Ovary (tissue), 9 donors: Measurements from ENCODE around the gene ARHGAP22. TPM values are rescaled to one million over a fixed set of nuclear protein-coding genes. Genes with fewer than 3 reads are reported as not detected.
A peak's percentile ranks its signal among the peaks of the same experiment; 100 is the strongest.

Source experiments
- DNase-seq, 5 donors: peaks; one replicate each; pipeline ENCODE4 v3.0.0-alpha.2; 2019 to 2020
- H3K27ac ChIP-seq, 2 donors: fragments of 200-600 bp; one replicate each; pipeline versions ENCODE4 v1.5.1 to v1.8.0; 2019 to 2022
- H3K27me3 ChIP-seq: fragments of 200-600 bp; one replicate; pipeline ENCODE4 v1.8.0; 2022
- H3K36me3 ChIP-seq: fragments of 200-600 bp; sonication (generic); one replicate; pipeline ENCODE4 v1.5.1; 2019
- H3K4me1 ChIP-seq: one replicate; pipeline ENCODE4 v1.8.1; 2013; ENCODE audit warnings: mild to moderate bottlenecking, moderate library complexity; ENCODE audit not compliant: insufficient read depth
- H3K4me3 ChIP-seq: fragments of 200-600 bp; sonication (generic); one replicate; pipeline ENCODE4 v1.5.1; 2017
- H3K9me3 ChIP-seq, 2 donors: fragments of 200-600 bp in 1 of 2; sonication (generic) in 1 of 2; one replicate each; pipeline versions ENCODE4 v1.5.1 to v1.8.1; 2013 to 2019; ENCODE audit warnings: mild to moderate bottlenecking in 1 of 2, moderate library complexity in 1 of 2
- CTCF ChIP-seq, 3 donors: fragments of 450-650 bp in 2 of 3; fragments of 200-600 bp in 1 of 3; IDR thresholded peaks; one replicate each; pipeline versions ENCODE4 v1.5.1 to v1.8.0; 2016 to 2022; ENCODE audit warnings: antibody characterized with exemption in 3 of 3, mild to moderate bottlenecking in 1 of 3
- EP300 ChIP-seq: sonication (generic); formaldehyde crosslinking; IDR thresholded peaks from one replicate; pipeline ENCODE4 v1.6.1; 2017; ENCODE audit warnings: antibody characterized with exemption
- POLR2A ChIP-seq: fragments of 450-650 bp; IDR thresholded peaks from one replicate; pipeline ENCODE4 v1.6.1; 2017; ENCODE audit warnings: antibody characterized with exemption, mild to moderate bottlenecking, moderate library complexity
- WGBS, 3 donors: extraction: QIAGEN DNeasy Blood & Tissue Kit in 1 of 3; methylation state at CpG; one replicate each; pipeline versions ENCODE4 v1.1.5 to v1.1.7; 2013 to 2017; 5-methylcytosine and 5-hydroxymethylcytosine counted together
- intact Hi-C, 4 donors: fragments of 100-400 bp; cut with DNase I; formaldehyde crosslinking; loops; one replicate each; pipeline versions ENCODE4 v1.11.0 to v1.15.1; 2022 to 2023
- polyA plus RNA-seq, 2 donors: library from polyadenylated mRNA; stranded (reverse); fragments of 200-250 nt in 1 of 2; fragments of 350-450 nt in 1 of 2; fragmentation: Illumina TruSeq in 1 of 2; extraction: RNeasy Lipid Tissue Mini Kit (QIAGEN cat#74804) in 1 of 2; gene quantifications; one replicate each; pipeline ENCODE4 v1.2.3, GENCODE V29; 2013 to 2014
- total RNA-seq, 7 donors: library from RNA; depleted of rRNA in 2 of 7; stranded (reverse); fragments of >200 nt in 2 of 7; fragmentation: NEBNext Ultra II Directional in 3 of 7; extraction: Animal tissue kit (Norgen Biotek cat#: 25700) in 3 of 7; gene quantifications; one replicate each; pipeline versions ENCODE4 v1.1.0 to v1.2.4, GENCODE V29; 2016 to 2023
- donor health status: DM: no; HTN: no; CAD: no; lungs with moderate emphysema.
- donor health status: DM: no; HTN: no; CAD: no.
- donor health status: Bipolar disorder and iron deficiency.
- donor health status: DM: yes; HTN: yes; CAD: no.
- donor health status: DM: no; HTN: no; CAD: no.
- donor health status: DM: yes; HTN: yes; CAD: no.

ARHGAP22 gene
- total and polyA plus RNA-seq, 9 donors: 3.9 to 14.3 (median 5.7) TPM

- no peaks in the 10 kb centered on the region for H3K36me3 ChIP-seq
- 80 to 96% (median 92%) methylated on average over 7 of the region's 7 CpGs for WGBS, 3 donors
- H3K27ac ChIP-seq: no peak overlapping the region
- no peak overlapping the region for H3K4me3 ChIP-seq
- H3K4me1 ChIP-seq: no peaks in the 10 kb centered on the region
- no peak for DNase-seq
- TF ChIP-seq POLR2A (no peak), CTCF (IDR thresholded peaks at IDR 0.05) (no peak), EP300 (no peak)
- no peaks in the 10 kb centered on the region for H3K27me3 ChIP-seq
- H3K9me3 ChIP-seq: no peaks in the 10 kb centered on the region
- intact Hi-C loops: no loop called here
These were observed 158.9 kb downstream of the ARHGAP22 start for GRCh38 chr10:48445932-48446331.

GRCh38 chr10:48444861-48445841, 159.7 kb downstream of the ARHGAP22 start:
- peak in 1 of 5 donors; percentile 34 for DNase-seq
- TF ChIP-seq POLR2A: no peak
- TF ChIP-seq CTCF (IDR thresholded peaks at IDR 0.05): no peak
- no peak for TF ChIP-seq EP300
- H3K27me3 ChIP-seq: no peaks in the 10 kb centered on the region
- no peak overlapping the region for H3K27ac ChIP-seq
- H3K9me3 ChIP-seq: no peaks in the 10 kb centered on the region
- intact Hi-C loops: no loop called here
- peaks cover 3% of the 10 kb centered on the region for H3K4me1 ChIP-seq
- WGBS, 3 donors: 84 to 88% (median 85%) methylated on average over 18 to 20 of the region's 20 CpGs
- H3K4me3 ChIP-seq: no peak overlapping the region
- no peaks in the 10 kb centered on the region for H3K36me3 ChIP-seq

- Histone ChIP-seq H3K4me1 (peaks cover 3% of the 10 kb centered on the region), H3K27me3 (no peaks in the 10 kb centered on the region), H3K9me3 (no peaks in the 10 kb centered on the region), H3K36me3 (no peaks in the 10 kb centered on the region), H3K4me3 (no peak overlapping the region), H3K27ac (no peak overlapping the region)
- intact Hi-C loops: no loop called here
- WGBS, 3 donors: 53 to 85% (median 79%) methylated on average over 2 of the region's 2 CpGs
- DNase-seq: no peak
- no peak for TF ChIP-seq EP300
These were observed 160.6 kb downstream of the ARHGAP22 start for GRCh38 chr10:48444266-48444665.

GRCh38 chr10:48442809-48443177, 162.1 kb downstream of the ARHGAP22 start:
- 74 to 81% (median 81%) methylated on average over 5 of the region's 5 CpGs for WGBS, 3 donors
- intact Hi-C loops: no loop called here
- peaks cover 5% of the 10 kb centered on the region for H3K4me1 ChIP-seq
- DNase-seq: no peak
- H3K27me3 ChIP-seq: no peaks in the 10 kb centered on the region
- H3K9me3 ChIP-seq: no peaks in the 10 kb centered on the region
- H3K4me3 ChIP-seq: no peak overlapping the region
- no peaks in the 10 kb centered on the region for H3K36me3 ChIP-seq
- no peak overlapping the region for H3K27ac ChIP-seq
- TF ChIP-seq CTCF (IDR thresholded peaks at IDR 0.05) (no peak), EP300 (no peak), POLR2A (no peak)
